ENCODE data around the gene NPAS2. TPM values are rescaled to one million over a fixed set of nuclear protein-coding genes. Genes with fewer than 3 reads are reported as not detected.

NPAS2 gene
- total RNA-seq, 4 donors from 2014 or later = 11.8 to 46.5 (median 21.7) TPM

- WGBS, 2 donors (ENCODE audit: low coverage in 1 of 2) = 100% methylated on average over 2 of the region's 7 CpGs; no CpG with 5 or more reads in 1 of the 2 donors
- no peak overlapping the region for H3K4me3 ChIP-seq
- H3K4me1 ChIP-seq = peaks cover 0 to 2% (median 0%) of the 10 kb centered on the region in 3 donors
- TF ChIP-seq EP300 (IDR thresholded peaks at IDR 0.05) (no peak), POLR2A (IDR thresholded peaks at IDR 0.05) (no peak), POLR2AphosphoS5 (IDR thresholded peaks at IDR 0.05) (no peak)
- TF ChIP-seq, protein P1, sequence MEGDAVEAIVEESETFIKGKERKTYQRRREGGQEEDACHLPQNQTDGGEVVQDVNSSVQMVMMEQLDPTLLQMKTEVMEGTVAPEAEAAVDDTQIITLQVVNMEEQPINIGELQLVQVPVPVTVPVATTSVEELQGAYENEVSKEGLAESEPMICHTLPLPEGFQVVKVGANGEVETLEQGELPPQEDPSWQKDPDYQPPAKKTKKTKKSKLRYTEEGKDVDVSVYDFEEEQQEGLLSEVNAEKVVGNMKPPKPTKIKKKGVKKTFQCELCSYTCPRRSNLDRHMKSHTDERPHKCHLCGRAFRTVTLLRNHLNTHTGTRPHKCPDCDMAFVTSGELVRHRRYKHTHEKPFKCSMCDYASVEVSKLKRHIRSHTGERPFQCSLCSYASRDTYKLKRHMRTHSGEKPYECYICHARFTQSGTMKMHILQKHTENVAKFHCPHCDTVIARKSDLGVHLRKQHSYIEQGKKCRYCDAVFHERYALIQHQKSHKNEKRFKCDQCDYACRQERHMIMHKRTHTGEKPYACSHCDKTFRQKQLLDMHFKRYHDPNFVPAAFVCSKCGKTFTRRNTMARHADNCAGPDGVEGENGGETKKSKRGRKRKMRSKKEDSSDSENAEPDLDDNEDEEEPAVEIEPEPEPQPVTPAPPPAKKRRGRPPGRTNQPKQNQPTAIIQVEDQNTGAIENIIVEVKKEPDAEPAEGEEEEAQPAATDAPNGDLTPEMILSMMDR (IDR thresholded peaks at IDR 0.05) = no peak
- H3K9me3 ChIP-seq = no peaks in the 10 kb centered on the region
- ATAC-seq = no peak
- H3K36me3 ChIP-seq = no peaks in the 10 kb centered on the region
- H3K27ac ChIP-seq = no peak overlapping the region
- no peaks in the 10 kb centered on the region for H3K27me3 ChIP-seq
Observed at GRCh38 chr2:100791936-100792308, 28.0 kb upstream of the NPAS2 start.

GRCh38 chr2:100793220-100793619, 26.7 kb upstream of the NPAS2 start:
- Histone ChIP-seq H3K4me3 (no peak overlapping the region), H3K36me3 (no peaks in the 10 kb centered on the region), H3K27me3 (no peaks in the 10 kb centered on the region), H3K9me3 (no peaks in the 10 kb centered on the region), H3K4me1 (no peaks in the 10 kb centered on the region), H3K27ac (no peak overlapping the region)
- 94% methylated on average over 3 of the region's 8 CpGs for WGBS, 2 donors (ENCODE audit: low coverage in 1 of 2)
- ATAC-seq = no peak
- TF ChIP-seq POLR2AphosphoS5 (IDR thresholded peaks at IDR 0.05) = no peak
- no peak for TF ChIP-seq POLR2A (IDR thresholded peaks at IDR 0.05)
- TF ChIP-seq EP300 (IDR thresholded peaks at IDR 0.05) = no peak
- TF ChIP-seq, protein P1 (IDR thresholded peaks at IDR 0.05) = no peak

DNA sequence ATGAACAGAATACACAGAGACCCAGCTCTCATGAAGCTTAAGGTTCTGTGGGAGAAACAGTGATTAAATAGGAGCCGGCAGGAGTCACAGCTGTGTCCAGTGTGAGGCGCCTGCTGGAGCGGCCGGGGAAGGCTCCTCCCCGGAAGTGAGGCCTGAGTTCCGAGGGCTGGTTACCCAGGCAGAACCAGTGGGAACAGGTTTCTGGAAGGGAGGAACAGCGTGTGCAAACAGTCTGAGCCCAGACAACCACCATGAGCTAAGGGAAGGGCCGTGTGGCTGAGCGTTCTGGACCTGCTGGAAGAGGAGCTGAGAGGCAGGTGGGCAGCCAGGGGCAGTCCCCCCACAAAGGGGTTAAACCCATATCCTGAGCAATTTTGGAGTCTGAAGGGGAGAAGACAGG, 26.0 kb upstream of the NPAS2 start:
- no CpG with 5 or more reads among the region's 9 CpGs for WGBS, 2 donors (ENCODE audit: low coverage in 1 of 2)
- no peaks in the 10 kb centered on the region for H3K27me3 ChIP-seq

DNA sequence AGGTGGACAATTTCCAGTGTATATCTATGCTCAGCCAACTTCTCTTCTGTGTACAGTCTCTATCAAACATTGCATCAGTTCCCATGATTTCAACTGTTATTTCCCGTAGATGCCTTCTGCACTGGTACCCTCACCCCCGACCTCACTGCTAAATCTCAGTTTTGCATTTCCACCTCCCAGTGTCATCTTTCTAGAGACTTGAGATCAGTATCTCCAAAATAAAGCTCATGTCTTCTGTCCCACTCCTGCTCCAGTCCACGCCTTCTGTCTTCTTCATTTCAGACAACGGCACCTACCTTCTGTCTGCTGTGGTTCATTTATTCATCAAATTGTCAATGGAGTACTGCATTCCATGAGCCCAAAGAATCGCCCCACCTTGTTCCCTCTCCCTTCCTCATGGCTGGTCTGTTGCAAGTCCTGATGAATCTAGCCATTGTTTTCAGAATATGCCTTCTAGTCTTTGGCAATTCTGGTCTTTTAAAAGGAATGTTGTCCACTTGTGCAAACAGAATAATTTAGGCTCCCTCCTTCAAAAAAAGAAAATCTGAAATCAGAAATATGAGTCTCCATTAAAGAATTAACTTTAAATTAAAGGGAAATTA, 23.3 kb upstream of the NPAS2 start:
- H3K27me3 ChIP-seq = no peaks in the 10 kb centered on the region
- no peaks in the 10 kb centered on the region for H3K36me3 ChIP-seq
- no peak for ATAC-seq
- TF ChIP-seq POLR2A (IDR thresholded peaks at IDR 0.05) (no peak), POLR2AphosphoS5 (IDR thresholded peaks at IDR 0.05) (no peak), EP300 (IDR thresholded peaks at IDR 0.05) (no peak)
- TF ChIP-seq, protein P1 (IDR thresholded peaks at IDR 0.05) = no peak
- 81 to 87% methylated on average over 3 to 5 of the region's 5 CpGs for WGBS, 2 donors (ENCODE audit: low coverage in 1 of 2)
- peaks cover 0 to 15% (median 0%) of the 10 kb centered on the region in 3 donors for H3K4me1 ChIP-seq
- H3K27ac ChIP-seq = no peak overlapping the region
- no peaks in the 10 kb centered on the region for H3K9me3 ChIP-seq
- H3K4me3 ChIP-seq = no peak overlapping the region

More for the DNA sequence above, 26.0 kb upstream of the NPAS2 start:
- H3K9me3 ChIP-seq = no peaks in the 10 kb centered on the region
- no peak for ATAC-seq
- no peak overlapping the region for H3K4me3 ChIP-seq
- H3K36me3 ChIP-seq = no peaks in the 10 kb centered on the region
- H3K27ac ChIP-seq = no peak overlapping the region
- TF ChIP-seq, protein P1 (IDR thresholded peaks at IDR 0.05) = no peak
- TF ChIP-seq EP300 (IDR thresholded peaks at IDR 0.05) = no peak
- no peak for TF ChIP-seq POLR2AphosphoS5 (IDR thresholded peaks at IDR 0.05)
- TF ChIP-seq POLR2A (IDR thresholded peaks at IDR 0.05) = no peak
- no peaks in the 10 kb centered on the region for H3K4me1 ChIP-seq

GRCh38 chr2:100799686-100800085, 20.3 kb upstream of the NPAS2 start:
- 67 to 85% methylated on average over 5 of the region's 5 CpGs for WGBS, 2 donors (ENCODE audit: low coverage in 1 of 2)
- TF ChIP-seq POLR2AphosphoS5 (IDR thresholded peaks at IDR 0.05) = no peak
- TF ChIP-seq EP300 (IDR thresholded peaks at IDR 0.05) = no peak
- TF ChIP-seq POLR2A (IDR thresholded peaks at IDR 0.05) = no peak
- TF ChIP-seq, protein P1 (IDR thresholded peaks at IDR 0.05) = no peak
- Histone ChIP-seq H3K36me3 (no peaks in the 10 kb centered on the region), H3K27me3 (no peaks in the 10 kb centered on the region), H3K4me1 (peaks cover 0 to 23% (median 0%) of the 10 kb centered on the region in 3 donors), H3K4me3 (no peak overlapping the region), H3K9me3 (no peaks in the 10 kb centered on the region), H3K27ac (peak overlapping the region in 1 of 4 donors; percentile 81)
- ATAC-seq = no peak

Data from gastroesophageal sphincter (tissue), 4 donors.